HepG2 (cell line): Measurements from ENCODE around the gene FHIT. TPM values are rescaled to one million over a fixed set of nuclear protein-coding genes. Genes with fewer than 3 reads are reported as not detected.

ENCODE experiments used
- ATAC-seq: fragments of 200-7000 bp; cut with Tn5 transposase; 3 replicates; pipeline ENCODE4 v1.9.1; 2020; ENCODE audit warnings: mild to moderate bottlenecking, moderate library complexity
- BruUV-seq: library from RNA; stranded (reverse); fragments of 400-500 nt; replicated peaks from 2 replicates; lab custom pipeline; 2021; lab: Mats Ljungman, UMichigan
- CTCF ChIA-PET: fragments of 300-600 bp; formaldehyde crosslinking; extraction: SDS; loops from one replicate; lab custom pipeline; 2021; ENCODE audit warnings: low total read pairs, inconsistent platforms, low intra/inter-chr PET ratio; lab: Yijun Ruan, JAX
- POLR2A ChIA-PET: fragments of 350-600 bp; sonication (Branson Sonifier 250); formaldehyde crosslinking; loops from one replicate; lab custom pipeline; 2020; ENCODE audit warnings: antibody characterized with exemption, inconsistent platforms; lab: Yijun Ruan, JAX
- DNase-seq: peaks from one replicate; pipeline ENCODE4 v3.0.0-alpha.2; 2015; ENCODE audit warnings: low spot score
- FAIRE-seq: peaks from 3 replicates; lab custom pipeline; 2011; peaks lifted over from hg19 to GRCh38; lab: Jason Lieb, UNC
- H2AFZ ChIP-seq: one replicate; pipeline ENCODE4 v1.6.1; 2011; ENCODE audit warnings: low read length, inconsistent platforms
- H3K27ac ChIP-seq: fragments of 300-600 bp; 3 replicates; pipeline ENCODE4 v1.8.0; 2011; ENCODE audit warnings: mixed run types, mild to moderate bottlenecking, mixed read lengths, low read length, inconsistent platforms; ENCODE audit not compliant: insufficient read depth; ENCODE audit errors: extremely low read length
- H3K27me3 ChIP-seq, 2 experiments: fragments of 200-600 bp in 1 of 2; 2 replicates in 1 of 2; 3 replicates in 1 of 2; pipeline versions ENCODE4 v1.6.0 to v1.8.0; 2011; ENCODE audit warnings: low read length in 2 of 2, mild to moderate bottlenecking in 2 of 2, moderate library complexity in 2 of 2, inconsistent platforms in 1 of 2; ENCODE audit not compliant: insufficient read depth in 2 of 2, control insufficient read depth in 1 of 2
- H3K36me3 ChIP-seq, 2 experiments: fragments of 200-600 bp in 1 of 2; replicated peaks in 1 of 2; 2 replicates in 1 of 2; 3 replicates in 1 of 2; pipeline versions ENCODE4 v1.5.1 to v1.8.0; 2011; ENCODE audit warnings: low read length in 2 of 2, inconsistent platforms in 1 of 2; ENCODE audit not compliant: insufficient read depth in 2 of 2, control insufficient read depth in 1 of 2
- H3K4me1 ChIP-seq: 2 replicates; pipeline ENCODE4 v1.5.1; 2012; ENCODE audit warnings: low read length, inconsistent platforms; ENCODE audit not compliant: insufficient read depth
- H3K4me2 ChIP-seq: 2 replicates; pipeline ENCODE4 v1.6.0; 2011; ENCODE audit warnings: low read depth, low read length, inconsistent platforms
- H3K4me3 ChIP-seq, 3 experiments: fragments of 200-600 bp in 1 of 3; sonication (generic), shearing (Covaris generic) in 1 of 3; replicated peaks in 1 of 3; 2 replicates each; pipeline ENCODE4 v1.5.1; 2011 to 2016; ENCODE audit warnings: low read length in 3 of 3, inconsistent platforms in 2 of 3, low read depth in 2 of 3, mild to moderate bottlenecking in 2 of 3, control low read depth in 1 of 3, mixed read lengths in 1 of 3; ENCODE audit not compliant: insufficient read depth in 1 of 3
- H3K79me2 ChIP-seq: one replicate; pipeline ENCODE4 v1.6.1; 2011; ENCODE audit warnings: low read length, inconsistent platforms; ENCODE audit not compliant: insufficient read depth
- H3K9ac ChIP-seq: 2 replicates; pipeline ENCODE4 v1.6.0; 2011; ENCODE audit warnings: mild to moderate bottlenecking, low read depth, low read length, inconsistent platforms; ENCODE audit not compliant: insufficient read depth
- H3K9me3 ChIP-seq: 2 replicates; pipeline ENCODE4 v1.5.1; 2012; ENCODE audit warnings: mild to moderate bottlenecking, low read length
- H4K20me1 ChIP-seq: 2 replicates; pipeline ENCODE4 v1.6.0; 2011; ENCODE audit warnings: inconsistent platforms, mild to moderate bottlenecking, low read length, moderate library complexity; ENCODE audit not compliant: insufficient read depth
- CBX2 ChIP-seq, 2 experiments: fragments of 200-600 bp in 1 of 2; sonication (generic); formaldehyde crosslinking in 1 of 2; IDR thresholded peaks; 2 replicates each; pipeline versions ENCODE4 v1.7.0 to v1.8.1; 2018 to 2022; ENCODE audit warnings: low read depth in 2 of 2, low read length in 1 of 2, mild to moderate bottlenecking in 1 of 2, missing genetic modification reagents in 1 of 2
- CTCF ChIP-seq: sonication (generic); formaldehyde crosslinking; IDR thresholded peaks from 2 replicates; pipeline ENCODE4 v1.5.0; 2020; ENCODE audit warnings: mild to moderate bottlenecking, missing genetic modification reagents, moderate library complexity
- IKZF5 ChIP-seq: IDR thresholded peaks from 2 replicates; pipeline ENCODE4 v1.6.1; 2018; ENCODE audit warnings: missing genetic modification reagents, mild to moderate bottlenecking, missing compliant biosample characterization
- JDP2 ChIP-seq: sonication (generic); formaldehyde crosslinking; IDR thresholded peaks from 2 replicates; pipeline ENCODE4 v1.8.1; 2022; ENCODE audit warnings: missing genetic modification reagents, borderline replicate concordance
- ZFP82 ChIP-seq: sonication (generic); formaldehyde crosslinking; IDR thresholded peaks from 2 replicates; pipeline ENCODE4 v1.5.1; 2020; ENCODE audit warnings: mild to moderate bottlenecking, missing genetic modification reagents, borderline replicate concordance
- ZNF619 ChIP-seq: sonication (generic); formaldehyde crosslinking; IDR thresholded peaks from 2 replicates; pipeline ENCODE4 v1.4.0; 2020; ENCODE audit warnings: mild to moderate bottlenecking, missing genetic modification reagents
- WGBS: methylation state at CpG from one replicate; pipeline ENCODE4 v1.1.6; 2017; ENCODE audit warnings: low lambda C conversion rate; 5-methylcytosine and 5-hydroxymethylcytosine counted together
- in situ Hi-C: cut with HindIII; loops from 2 replicates; pipeline ENCODE4 v1.10.0; 2017; ENCODE audit warnings: low pct_unique_long_range_greater_than_20kb; ENCODE audit not compliant: extremely low pct_ligation_motif_present
- intact Hi-C: fragments of 100-400 bp; cut with micrococcal nuclease; formaldehyde crosslinking; loops from one replicate; pipeline ENCODE4 v1.10.0; 2022; ENCODE audit not compliant: unreplicated experiment
- polyA plus RNA-seq, 8 experiments: library from polyadenylated mRNA; depleted of rRNA in 3 of 8; stranded (reverse) in 7 of 8; unstranded in 1 of 8; fragments of >200 nt; fragmentation: Illumina TruSeq in 4 of 8; extraction: Trizol in 4 of 8; gene quantifications; 2 replicates each; pipeline versions ENCODE4 v1.2.1 to v1.2.3, GENCODE V29; 2011 to 2016; ENCODE audit warnings: low read depth in 4 of 8, missing spikeins in 1 of 8, mixed read lengths in 1 of 8; ENCODE audit not compliant: insufficient read depth in 1 of 8
- total RNA-seq, 5 experiments: library from RNA; depleted of rRNA; stranded (reverse); fragments of >200 nt; fragmentation: Illumina TruSeq; extraction: Trizol; gene quantifications; 2 replicates each; pipeline ENCODE4 v1.2.3, GENCODE V29; 2016; ENCODE audit warnings: low read depth in 1 of 5

The FHIT gene
- total and polyA plus RNA-seq, 2 of the 13 experiments (the other 11 are each of a cell fraction or from before 2014, with no cell fraction given) = 4.0 to 4.6 TPM

- 40% methylated on average over 2 of the region's 2 CpGs for WGBS
- no peak for DNase-seq
- no peak for FAIRE-seq
- no peak overlapping the region for H3K4me3 ChIP-seq
- no peaks in the 10 kb centered on the region for H3K27me3 ChIP-seq
- no peak for ATAC-seq
- 0 out of 2 replicates have a peak, but pooled peaks cover 2% of the 10 kb centered on the region for H4K20me1 ChIP-seq
- POLR2A ChIA-PET = no interaction called here
- no peak overlapping the region for H3K27ac ChIP-seq
- no peak overlapping the region for H3K9ac ChIP-seq
- H3K79me2 ChIP-seq = no peaks in the 10 kb centered on the region
- TF ChIP-seq ZNF619 (CRISPR knock-in tag) (no peak), IKZF5 (no peak), CBX2 (IDR thresholded peaks at IDR 0.05; ENCODE audit: low read depth, low read length) (no peak), CBX2 (CRISPR knock-in tag; IDR thresholded peaks at IDR 0.05; ENCODE audit: low read depth) (no peak), CTCF (CRISPR knock-in tag) (no peak), JDP2 (CRISPR knock-in tag) (no peak), ZFP82 (CRISPR knock-in tag) (no peak)
- in situ Hi-C loops = no loop called here
- intact Hi-C loops = no loop called here
- no TSS peak for BruUV-seq
- CTCF ChIA-PET = no interaction called here
- no peaks in the 10 kb centered on the region for H3K4me1 ChIP-seq
- no peak overlapping the region for H3K4me2 ChIP-seq
- no peaks in the 10 kb centered on the region for H3K36me3 ChIP-seq
- no peak overlapping the region for H2AFZ ChIP-seq
- H3K9me3 ChIP-seq = no peaks in the 10 kb centered on the region
Measured at GRCh38 chr3:60954048-60954447, 297.2 kb downstream of the FHIT start.
